C4-2B (cell line): Measurements from ENCODE around the gene S100A16.

ENCODE experiments used
- CTCF ChIP-seq: fragments of 450-650 bp; conservative IDR thresholded peaks from 2 replicates; pipeline ENCODE4 v1.5.1; 2017; ENCODE audit warnings: mild to moderate bottlenecking
- ZFX ChIP-seq: fragments of 450-650 bp; IDR thresholded peaks from 2 replicates; pipeline ENCODE4 v1.6.1; 2017

- no peak for TF ChIP-seq CTCF
- TF ChIP-seq ZFX: no peak
Measured at GRCh38 chr1:153602749-153603148, 10.2 kb downstream of the S100A16 start.
